22Rv1 (cell line): ENCODE measurements around the gene CERT1.

Experiments used
- CTCF ChIP-seq: fragments of 450-650 bp; IDR thresholded peaks from 2 replicates; pipeline ENCODE4 v1.5.1; 2017; ENCODE audit warnings: mild to moderate bottlenecking
- ZFX ChIP-seq: fragments of 450-650 bp; IDR thresholded peaks from 2 replicates; pipeline ENCODE4 v1.6.1; 2017; ENCODE audit warnings: antibody characterized with exemption, borderline replicate concordance

- TF ChIP-seq CTCF (no peak), ZFX (no peak)
These were observed 168.6 kb downstream of the CERT1 start for GRCh38 chr5:75342836-75343235.
